Keratinocyte (primary cell): Measurements from ENCODE around the gene OPRD1.

Experiments
- CTCF ChIP-seq, 3 experiments: IDR thresholded peaks in 1 of 3; conservative IDR thresholded peaks in 1 of 3; optimal IDR thresholded peaks in 1 of 3; 2 replicates in 2 of 3; 3 replicates in 1 of 3; pipeline versions ENCODE3 to v1.5.1; 2011; ENCODE audit warnings: low read length in 3 of 3, mild to moderate bottlenecking in 3 of 3, moderate library complexity in 2 of 3, control low read depth in 1 of 3, inconsistent platforms in 1 of 3; ENCODE audit not compliant: insufficient read depth in 2 of 3; ENCODE audit errors: extremely low read depth in 1 of 3
- EZH2 ChIP-seq: IDR thresholded peaks from one replicate; pipeline ENCODE4 v1.6.1; 2012; ENCODE audit warnings: inconsistent platforms, mild to moderate bottlenecking, low read length, moderate library complexity

DNA sequence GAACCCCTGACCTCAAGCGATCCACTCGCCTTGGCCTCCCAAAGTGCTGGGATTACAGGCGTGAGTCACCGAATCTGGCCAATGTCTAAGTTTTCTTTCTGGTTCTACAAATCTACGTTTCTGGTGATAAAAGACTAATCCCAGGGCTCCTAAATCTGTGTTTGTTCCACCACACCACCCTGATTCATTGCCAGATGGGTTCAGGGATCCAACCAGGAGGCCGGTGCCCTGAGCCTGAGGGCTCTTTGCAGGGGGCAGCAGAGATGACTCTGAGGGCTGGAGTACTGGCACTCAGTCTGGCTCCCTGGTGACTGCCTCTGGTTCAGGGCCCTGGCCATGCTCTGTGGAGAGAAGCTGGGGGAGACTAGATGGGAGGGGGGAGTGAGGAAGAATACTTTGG, 10.5 kb upstream of the OPRD1 start:
- TF ChIP-seq CTCF (optimal IDR thresholded peaks at IDR 0.05 in 1 of 3, IDR thresholded peaks at IDR 0.05 in 1 of 3, conservative IDR thresholded peaks at IDR 0.05 in 1 of 3; ENCODE audit: extremely low read depth in 1 of 3, insufficient read depth in 2 of 3, low read length in 3 of 3) (no peak), EZH2 (no peak)
